Measurements from ENCODE around the gene DCST1. TPM values are rescaled to one million over a fixed set of nuclear protein-coding genes. Genes with fewer than 3 reads are reported as not detected.
A peak's percentile ranks its signal among the peaks of the same experiment; 100 is the strongest.

Gene DCST1
- total and polyA plus RNA-seq, 2 donors (not counting 1 experiment from before 2014, with no cell fraction given): not detected

- Histone ChIP-seq H3K27me3 (ENCODE audit: control insufficient read depth, insufficient read depth, low read length) (peaks cover 72% of the 10 kb centered on the region), H4K20me1 (ENCODE audit: control insufficient read depth, extremely low read depth, insufficient read depth, low read length) (no peaks in the 10 kb centered on the region), H3K36me3 (ENCODE audit: control insufficient read depth, insufficient read depth, low read length) (no peaks in the 10 kb centered on the region), H3K4me3 (replicated peaks in 1 of 4; ENCODE audit: control extremely low read depth in 1 of 4, insufficient read depth in 1 of 4, low read depth in 3 of 4, low read length in 4 of 4) (no peak overlapping the region), H3K4me1 (ENCODE audit: control insufficient read depth, extremely low read depth, insufficient read depth, low read length) (peaks cover 6% of the 10 kb centered on the region), H3K27ac (ENCODE audit: insufficient read depth, low read length) (no peak overlapping the region), H3K9me3 (ENCODE audit: control insufficient read depth, insufficient read depth, low read depth, low read length) (no peaks in the 10 kb centered on the region), H3K9ac (ENCODE audit: insufficient read depth, low read length) (no peak overlapping the region), H3K4me2 (ENCODE audit: extremely low read depth, insufficient read depth, low read length) (no peak overlapping the region), H2AFZ (ENCODE audit: low read length) (no peak overlapping the region), H3K79me2 (ENCODE audit: control insufficient read depth, insufficient read depth, low read length) (no peaks in the 10 kb centered on the region)
- TF ChIP-seq, protein P1, sequence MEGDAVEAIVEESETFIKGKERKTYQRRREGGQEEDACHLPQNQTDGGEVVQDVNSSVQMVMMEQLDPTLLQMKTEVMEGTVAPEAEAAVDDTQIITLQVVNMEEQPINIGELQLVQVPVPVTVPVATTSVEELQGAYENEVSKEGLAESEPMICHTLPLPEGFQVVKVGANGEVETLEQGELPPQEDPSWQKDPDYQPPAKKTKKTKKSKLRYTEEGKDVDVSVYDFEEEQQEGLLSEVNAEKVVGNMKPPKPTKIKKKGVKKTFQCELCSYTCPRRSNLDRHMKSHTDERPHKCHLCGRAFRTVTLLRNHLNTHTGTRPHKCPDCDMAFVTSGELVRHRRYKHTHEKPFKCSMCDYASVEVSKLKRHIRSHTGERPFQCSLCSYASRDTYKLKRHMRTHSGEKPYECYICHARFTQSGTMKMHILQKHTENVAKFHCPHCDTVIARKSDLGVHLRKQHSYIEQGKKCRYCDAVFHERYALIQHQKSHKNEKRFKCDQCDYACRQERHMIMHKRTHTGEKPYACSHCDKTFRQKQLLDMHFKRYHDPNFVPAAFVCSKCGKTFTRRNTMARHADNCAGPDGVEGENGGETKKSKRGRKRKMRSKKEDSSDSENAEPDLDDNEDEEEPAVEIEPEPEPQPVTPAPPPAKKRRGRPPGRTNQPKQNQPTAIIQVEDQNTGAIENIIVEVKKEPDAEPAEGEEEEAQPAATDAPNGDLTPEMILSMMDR (conservative IDR thresholded peaks at IDR 0.05 in 1 of 2, IDR thresholded peaks at IDR 0.05 in 1 of 2; ENCODE audit: low read depth in 1 of 2, low read length in 2 of 2): no peak
- TF ChIP-seq EZH2 (IDR thresholded peaks at IDR 0.05; ENCODE audit: low read length, missing control alignments): no peak
- DNase-seq (ENCODE audit: low read depth in 2 of 2): no peak
Measured at GRCh38 chr1:155080312-155081228, 46.9 kb downstream of the DCST1 start.

GRCh38 chr1:155081472-155082300 is 48.1 kb downstream of the DCST1 start:
- no peaks in the 10 kb centered on the region for H3K79me2 ChIP-seq (ENCODE audit: control insufficient read depth, insufficient read depth, low read length)
- TF ChIP-seq, protein P1 (conservative IDR thresholded peaks at IDR 0.05 in 1 of 2, IDR thresholded peaks at IDR 0.05 in 1 of 2; ENCODE audit: low read depth in 1 of 2, low read length in 2 of 2): no peak
- TF ChIP-seq EZH2 (IDR thresholded peaks at IDR 0.05; ENCODE audit: low read length, missing control alignments): peak; percentile 100
- peak overlapping the region; percentile 40 for H3K4me2 ChIP-seq (ENCODE audit: extremely low read depth, insufficient read depth, low read length)
- no peaks in the 10 kb centered on the region for H4K20me1 ChIP-seq (ENCODE audit: control insufficient read depth, extremely low read depth, insufficient read depth, low read length)
- no peak overlapping the region for H2AFZ ChIP-seq (ENCODE audit: low read length)
- DNase-seq (ENCODE audit: low read depth in 2 of 2): no peak
- H3K4me1 ChIP-seq (ENCODE audit: control insufficient read depth, extremely low read depth, insufficient read depth, low read length): peaks cover 9% of the 10 kb centered on the region
- no peaks in the 10 kb centered on the region for H3K9me3 ChIP-seq (ENCODE audit: control insufficient read depth, insufficient read depth, low read depth, low read length)
- H3K9ac ChIP-seq (ENCODE audit: insufficient read depth, low read length): no peak overlapping the region
- peaks cover 64% of the 10 kb centered on the region for H3K27me3 ChIP-seq (ENCODE audit: control insufficient read depth, insufficient read depth, low read length)
- no peak overlapping the region for H3K27ac ChIP-seq (ENCODE audit: insufficient read depth, low read length)
- H3K36me3 ChIP-seq (ENCODE audit: control insufficient read depth, insufficient read depth, low read length): no peaks in the 10 kb centered on the region
- no peak overlapping the region for H3K4me3 ChIP-seq (replicated peaks in 1 of 4; ENCODE audit: control extremely low read depth in 1 of 4, insufficient read depth in 1 of 4, low read depth in 3 of 4, low read length in 4 of 4)
